Activated T-cell treated with anti-CD3 and anti-CD28 coated beads, Interleukin-2, amount 50 U/mL, for 1 hour (primary cell): Measurements from ENCODE around the gene CHCHD6.

Experiments used
- DNase-seq: peaks from one replicate; pipeline ENCODE4 v3.0.0-alpha.2; 2020

The CHCHD6 gene

DNA sequence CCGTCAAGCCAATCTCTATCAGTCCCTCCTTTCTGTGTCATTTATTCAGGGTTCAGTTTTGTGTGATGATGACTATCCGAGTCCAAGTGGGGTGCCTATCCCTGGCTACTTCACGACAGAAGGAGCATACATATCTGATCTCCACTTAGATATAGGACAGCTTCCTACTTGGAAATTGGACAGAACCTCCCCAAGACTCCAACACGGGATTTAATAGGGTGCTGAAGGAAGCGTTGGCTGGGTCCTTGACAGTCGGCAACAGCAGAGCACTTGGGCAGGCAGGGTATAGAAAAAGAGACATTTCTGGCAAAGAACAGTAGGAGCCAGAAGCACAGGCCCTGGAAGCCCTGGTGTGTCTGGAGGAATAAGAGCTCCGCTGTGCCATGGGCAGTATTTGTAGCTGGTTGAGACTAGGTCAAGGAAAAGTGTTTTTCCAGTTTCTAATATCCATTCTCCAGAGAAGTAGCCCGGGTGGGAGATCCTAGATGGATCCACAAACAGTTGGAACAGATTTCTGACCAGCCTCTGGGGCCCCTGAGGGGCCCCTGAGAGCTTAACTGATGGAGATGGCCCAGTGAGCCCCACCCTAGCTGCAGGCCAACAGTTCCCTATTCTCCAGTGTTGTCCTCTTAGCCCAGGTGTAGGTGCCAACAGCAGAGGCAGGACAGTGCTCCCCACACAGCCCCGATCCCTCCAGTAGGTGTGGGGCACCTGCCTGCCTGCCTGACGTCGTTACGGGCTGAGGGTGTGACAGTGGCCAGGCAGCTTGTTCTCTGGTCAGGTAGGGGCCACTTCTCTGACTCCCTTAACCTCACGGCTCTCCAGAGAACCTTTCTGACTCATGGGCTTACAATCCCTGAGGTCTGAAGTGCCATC lies 130.8 kb downstream of the CHCHD6 start:
- no peak for DNase-seq

DNA sequence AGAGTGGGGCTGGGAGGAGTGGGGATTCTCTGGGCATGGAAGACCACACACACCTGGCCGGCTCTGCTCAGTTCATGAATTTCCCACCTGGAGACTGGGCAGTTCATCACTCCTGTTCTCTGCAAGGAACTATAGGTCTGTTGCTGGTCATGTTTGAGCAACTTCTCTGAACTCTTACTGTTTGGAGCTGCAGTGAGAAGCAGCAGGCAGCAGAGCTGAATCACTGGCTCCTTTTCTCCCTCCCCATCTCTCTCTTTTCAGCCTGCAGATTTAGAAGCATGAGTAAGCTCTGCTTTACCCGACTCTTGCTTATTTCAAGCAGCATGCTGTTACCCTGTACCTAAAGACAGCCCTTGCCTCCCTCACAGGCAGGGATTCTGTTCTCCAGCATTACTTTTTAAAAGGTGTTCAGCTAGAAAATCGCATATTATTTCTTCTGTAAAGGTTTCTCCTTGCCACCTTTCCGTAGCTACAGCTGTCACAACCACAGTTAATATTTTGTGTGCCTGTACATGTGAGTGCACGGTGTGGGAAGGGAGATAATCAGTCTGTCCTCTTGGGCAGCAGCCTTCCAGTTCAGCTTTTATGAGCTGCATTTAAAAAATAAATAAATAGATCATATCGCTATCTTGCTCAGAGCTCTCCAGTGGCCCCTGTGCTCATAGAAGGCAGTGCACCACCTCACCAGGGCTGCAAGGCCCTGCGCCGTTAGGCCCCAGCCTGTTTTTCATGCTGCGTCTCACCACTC lies 131.6 kb downstream of the CHCHD6 start:
- no peak for DNase-seq

DNA sequence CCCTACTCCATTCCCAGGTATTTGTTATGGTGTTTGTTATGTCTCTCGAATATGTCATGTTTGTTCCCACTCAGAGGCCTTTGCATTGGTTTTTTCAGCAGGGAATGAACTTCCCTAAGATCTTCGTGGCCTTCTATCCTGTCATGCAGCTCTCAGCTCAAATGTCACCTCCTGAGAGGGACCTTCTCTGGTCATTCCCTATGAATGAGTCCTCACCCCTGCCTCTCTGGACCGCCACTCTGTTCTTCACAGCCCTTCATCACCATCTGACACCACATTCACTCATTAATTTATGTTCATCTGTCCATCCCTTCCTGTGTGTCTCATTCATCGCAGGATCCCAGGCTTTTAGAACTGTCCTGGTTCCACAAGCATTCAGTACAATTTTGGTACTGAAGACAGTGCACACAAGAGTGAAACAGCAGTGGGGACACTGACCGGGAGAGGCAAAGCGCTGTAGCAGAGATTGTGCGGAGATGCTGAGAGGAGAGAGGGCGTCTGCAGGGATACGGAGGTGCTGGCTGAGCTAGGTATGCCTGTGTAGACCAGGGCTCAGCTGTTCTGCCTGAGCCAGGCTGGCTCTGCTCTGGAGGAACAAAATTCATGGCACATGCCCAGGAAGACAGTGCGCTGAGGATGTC lies 132.3 kb downstream of the CHCHD6 start:
- no peak for DNase-seq

DNA sequence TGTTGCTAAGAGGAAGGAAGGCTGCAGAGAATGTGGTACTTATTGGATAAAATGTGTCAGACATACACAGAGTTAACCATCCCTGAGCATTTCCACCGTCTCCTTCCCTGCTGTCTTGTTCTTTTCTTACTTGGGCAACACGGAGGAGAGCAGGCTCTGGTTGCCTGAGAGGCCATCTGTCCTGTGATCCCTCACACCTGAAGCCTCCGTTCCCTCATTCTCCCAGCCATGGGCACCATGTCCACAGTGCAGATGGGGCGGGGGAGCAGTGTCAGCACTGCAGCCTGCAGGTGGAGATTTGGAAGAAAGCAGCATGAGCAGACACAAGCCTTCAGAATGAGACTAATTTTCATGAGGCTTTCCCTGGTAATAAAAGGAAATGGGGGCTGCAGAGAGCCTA lies 133.7 kb downstream of the CHCHD6 start:
- no peak for DNase-seq

DNA sequence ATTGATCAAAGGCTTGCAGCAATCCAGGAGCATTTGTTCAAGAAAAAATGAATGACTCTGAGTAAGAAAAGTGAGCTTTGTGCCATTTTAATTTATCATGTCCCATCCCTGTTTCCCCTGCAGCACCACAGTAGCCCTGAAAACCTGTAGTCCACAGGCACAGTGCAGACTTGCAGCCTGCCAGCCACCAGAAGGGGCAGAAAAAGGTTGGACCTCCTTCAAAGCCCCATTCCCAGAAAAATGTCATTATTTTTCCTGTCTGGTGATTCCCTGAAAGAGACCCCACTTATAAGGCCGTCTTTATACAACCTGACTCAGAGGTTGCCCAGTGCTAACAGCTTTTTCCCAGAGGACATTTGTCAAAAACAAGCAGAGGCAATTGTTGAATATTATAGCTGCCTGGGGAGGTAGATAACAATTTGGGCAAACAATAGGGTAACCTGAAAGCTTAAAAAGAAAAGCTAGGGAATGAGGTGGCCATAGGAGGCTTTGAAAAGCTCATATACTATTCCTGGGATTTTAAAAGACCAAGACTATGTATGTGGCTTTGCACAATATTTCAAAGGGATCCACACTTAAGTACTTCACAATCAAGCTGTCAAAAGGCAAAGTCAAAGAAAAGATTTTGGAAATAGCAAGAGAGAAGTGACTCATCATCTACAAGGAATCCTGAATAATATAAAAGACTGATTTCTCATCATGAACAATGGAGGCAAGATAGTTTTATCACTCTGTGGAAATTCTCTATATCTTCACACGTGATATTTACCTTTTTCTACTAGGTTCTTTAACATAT lies 142.1 kb downstream of the CHCHD6 start:
- DNase-seq = no peak

DNA sequence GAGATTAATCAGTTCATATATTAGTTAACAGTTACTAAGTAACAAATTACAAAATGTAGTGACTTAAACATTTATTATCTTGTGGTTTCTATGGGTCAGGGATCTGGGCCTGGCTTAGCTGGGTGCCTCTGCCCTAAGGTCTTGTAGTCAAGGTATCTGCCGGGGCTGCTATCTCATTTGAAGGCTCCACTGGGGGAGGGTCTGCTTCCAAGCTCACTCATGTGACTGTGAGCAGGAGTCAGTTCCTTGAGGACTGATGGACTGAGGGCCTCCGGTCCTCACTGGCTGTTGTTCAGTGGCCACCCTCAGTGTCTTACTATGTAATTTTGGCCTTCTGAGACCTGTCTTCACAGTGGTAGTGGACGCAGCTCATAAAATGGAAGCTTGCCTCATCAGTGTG lies 143.0 kb downstream of the CHCHD6 start:
- no peak for DNase-seq

DNA sequence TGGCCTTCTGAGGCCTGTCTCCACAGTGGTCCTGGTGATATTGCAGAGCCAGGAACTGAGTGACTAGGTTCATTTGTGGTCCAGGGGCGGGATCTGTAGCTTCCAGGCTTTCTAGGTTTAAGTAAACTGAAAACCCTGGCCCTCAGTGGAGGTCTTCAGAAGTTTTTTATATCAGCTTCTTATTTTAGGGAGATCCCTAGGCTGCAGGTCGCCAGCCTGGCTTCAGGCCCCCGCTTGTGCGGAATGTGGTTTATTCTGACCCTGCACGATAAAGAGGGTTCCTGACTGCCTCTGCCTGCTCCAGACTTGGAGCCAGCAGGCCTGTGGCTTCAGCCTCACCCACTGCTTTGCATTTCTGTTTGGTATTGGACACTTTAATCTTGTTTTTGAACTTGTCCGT lies 145.0 kb downstream of the CHCHD6 start:
- DNase-seq = no peak

DNA sequence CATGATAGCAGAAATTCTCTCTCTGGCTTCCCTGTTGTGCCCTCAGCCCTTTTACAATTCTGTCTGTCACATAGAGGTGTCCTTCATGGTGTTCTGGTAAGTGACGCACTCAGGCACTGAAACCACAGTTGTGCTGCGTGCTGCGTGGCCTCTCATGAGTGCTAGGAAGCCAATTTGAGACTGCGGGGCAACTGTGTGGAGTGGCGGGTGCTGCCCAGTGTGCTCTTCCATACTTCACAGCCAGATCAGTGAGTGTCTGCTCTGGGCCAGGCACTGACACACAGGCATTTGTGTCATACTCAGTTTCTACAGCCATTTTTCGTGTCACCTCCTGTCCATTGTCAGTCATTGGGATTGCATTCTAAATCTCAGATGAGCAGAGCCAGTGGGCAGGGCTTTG lies 145.7 kb downstream of the CHCHD6 start:
- DNase-seq = no peak

DNA sequence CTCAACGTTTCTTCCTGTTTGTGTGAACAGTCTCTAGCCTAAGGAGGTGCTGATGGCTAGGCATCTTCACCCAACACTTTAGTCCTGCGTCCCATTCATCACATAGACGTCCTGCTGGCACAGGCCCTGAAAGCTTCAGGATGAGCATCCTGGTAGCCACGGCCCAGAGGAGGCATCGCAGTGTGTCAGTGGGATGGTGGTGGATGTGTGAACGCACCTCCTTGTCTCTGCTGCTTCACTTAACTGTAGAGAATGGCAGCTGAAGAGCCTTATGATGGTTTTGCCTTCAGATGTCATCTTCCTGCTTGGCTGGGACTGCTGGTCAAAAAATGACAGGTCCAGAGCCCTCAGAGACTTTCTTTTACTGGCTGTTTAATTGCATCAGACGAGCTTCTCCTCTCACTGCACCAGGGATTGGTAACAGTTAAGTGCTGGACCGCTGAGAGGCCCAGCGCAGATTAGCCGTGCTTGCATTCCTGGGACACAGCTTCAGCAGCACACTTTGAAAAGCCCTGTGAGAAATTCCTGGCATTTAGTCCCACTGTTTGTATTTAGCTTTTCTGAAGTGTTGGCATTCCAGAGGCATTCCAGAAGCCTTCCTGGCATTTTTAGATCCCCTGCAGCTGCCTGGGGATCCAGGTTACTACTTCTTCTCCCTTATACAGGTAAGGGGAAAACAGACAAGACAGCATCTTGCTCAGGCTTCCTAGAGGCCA lies 146.5 kb downstream of the CHCHD6 start:
- no peak for DNase-seq

DNA sequence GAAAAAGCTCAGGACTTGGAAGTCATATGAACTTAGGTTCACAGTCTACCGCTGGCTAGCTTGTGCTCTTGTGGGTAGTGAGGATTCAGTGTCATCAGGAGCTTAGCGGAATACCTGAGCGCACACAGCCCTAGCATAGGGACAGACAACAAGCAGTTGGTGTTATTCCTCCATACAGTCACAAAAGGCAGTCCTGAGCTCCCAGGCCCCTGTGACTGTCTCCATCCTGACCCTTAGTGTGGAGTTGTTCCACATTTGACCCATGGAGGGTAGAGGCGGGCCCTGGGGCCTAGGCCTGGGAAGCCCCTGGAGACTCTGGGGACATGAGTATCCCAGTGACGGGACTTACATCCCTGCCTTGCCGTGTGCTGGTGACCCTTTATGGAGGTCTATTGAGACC lies 147.3 kb downstream of the CHCHD6 start:
- no peak for DNase-seq

DNA sequence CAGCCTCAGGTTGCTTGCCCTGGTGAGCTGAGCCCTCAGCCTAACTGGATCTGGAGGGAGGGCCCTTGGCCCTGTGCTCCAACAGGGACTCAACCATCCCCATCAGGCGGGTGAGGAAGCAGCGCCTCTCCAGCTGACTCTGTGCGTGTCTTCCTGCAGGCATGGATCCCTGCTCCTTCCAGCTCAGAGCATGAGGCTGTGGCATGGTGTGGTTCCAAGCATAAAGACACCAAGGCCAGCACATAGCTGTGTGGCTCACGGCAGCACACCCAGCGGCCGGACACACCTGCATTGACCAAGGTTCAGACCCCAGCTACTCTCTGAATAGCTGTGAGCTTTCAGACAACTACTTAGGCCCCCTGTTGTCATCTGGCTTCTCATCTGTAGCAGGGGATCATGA lies 147.9 kb downstream of the CHCHD6 start:
- no peak for DNase-seq

DNA sequence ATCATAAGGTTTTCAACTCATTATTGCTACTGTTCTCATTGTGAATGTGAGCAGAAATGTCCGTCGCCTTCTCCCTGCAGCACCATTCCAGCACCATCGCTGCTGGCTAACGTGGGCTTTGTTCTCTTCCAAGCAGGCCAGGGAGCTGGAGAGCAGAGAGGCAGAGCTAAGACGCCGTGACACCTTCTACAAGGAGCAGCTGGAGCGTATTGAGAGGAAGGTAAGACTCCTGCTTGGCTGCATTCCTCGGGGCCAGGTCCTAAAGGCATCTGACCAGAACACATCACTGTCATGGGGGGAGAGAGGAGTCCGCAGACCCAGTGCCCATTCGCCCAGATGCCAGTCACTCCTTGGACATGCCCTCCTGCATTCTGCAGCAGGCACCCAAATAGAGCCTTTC lies 148.5 kb downstream of the CHCHD6 start:
- no peak for DNase-seq

DNA sequence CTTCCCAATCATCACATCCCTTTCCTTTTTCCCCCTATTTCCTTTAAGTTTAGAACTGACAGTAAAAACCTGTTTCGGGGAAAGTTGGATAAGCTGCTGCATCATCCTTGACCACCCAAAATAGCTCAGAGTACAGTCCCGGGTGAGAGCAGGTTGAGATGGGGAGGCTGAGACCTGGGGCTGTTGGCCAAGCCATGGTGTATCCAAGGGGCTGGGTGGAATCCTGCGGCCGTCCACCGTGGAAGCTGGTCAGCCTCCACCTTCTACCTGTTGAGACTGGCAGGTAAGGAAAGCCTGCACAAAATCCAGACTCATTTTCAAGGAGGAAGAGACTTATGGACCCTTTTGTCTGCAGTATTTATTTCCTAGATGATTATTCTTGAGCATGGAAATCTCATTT lies 150.6 kb downstream of the CHCHD6 start:
- DNase-seq = no peak

DNA sequence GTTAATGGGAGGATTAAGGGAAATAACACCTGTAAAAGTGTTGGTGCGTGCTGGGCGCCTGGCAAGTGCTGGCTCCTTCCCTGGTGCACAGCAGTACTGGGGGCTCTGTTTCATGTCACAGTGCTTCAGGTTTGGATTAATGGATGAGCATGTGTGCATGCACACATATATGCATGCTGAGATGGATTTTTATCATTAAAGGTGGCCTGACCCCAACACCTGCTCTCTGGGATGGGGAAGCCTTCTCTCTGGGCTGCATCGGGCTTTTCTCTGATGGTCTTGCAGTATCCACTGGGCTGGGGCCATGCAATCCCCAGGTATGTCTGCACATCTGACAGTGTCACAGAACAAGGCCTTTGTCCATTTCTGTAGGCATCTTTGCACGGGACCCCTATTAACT lies 151.3 kb downstream of the CHCHD6 start:
- no peak for DNase-seq

DNA sequence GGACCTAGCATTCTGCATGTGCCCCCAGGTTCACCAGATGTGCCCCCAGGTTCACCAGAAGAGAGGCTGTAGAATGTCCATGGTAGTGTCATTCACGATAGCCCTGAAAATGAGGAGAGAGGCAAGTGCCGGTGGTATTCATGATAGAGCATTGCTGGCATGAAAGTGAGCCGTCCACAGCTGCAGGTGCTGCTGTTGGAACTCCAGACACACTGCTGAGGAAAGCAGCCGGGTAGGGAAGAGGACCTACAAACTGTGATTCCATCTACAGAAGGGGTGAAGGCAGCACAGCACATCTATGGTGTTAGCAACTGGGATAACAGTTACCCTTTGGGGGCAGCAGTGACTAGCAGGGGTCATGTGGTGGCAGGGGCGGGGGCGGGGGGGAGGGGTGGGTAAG lies 153.9 kb downstream of the CHCHD6 start:
- no peak for DNase-seq

DNA sequence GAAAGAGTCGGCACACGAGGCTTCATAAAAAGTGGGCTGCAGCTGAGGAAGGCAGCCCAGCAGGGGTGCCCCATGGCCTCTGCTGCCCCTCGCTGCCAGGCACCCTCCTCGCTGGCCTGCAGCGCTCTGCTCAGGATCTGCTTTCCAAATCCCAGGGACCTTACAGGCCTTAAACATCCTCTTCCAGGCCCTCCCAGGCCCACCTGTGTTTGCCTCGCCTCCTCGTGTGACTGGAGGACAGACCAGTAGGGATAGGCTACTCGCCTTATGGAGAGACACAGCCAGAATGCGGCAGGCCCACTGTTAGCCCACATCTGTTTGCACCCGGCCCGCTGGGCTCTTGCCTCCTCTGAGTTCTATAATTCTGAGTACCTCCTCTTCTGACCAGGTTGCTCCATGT lies 154.4 kb downstream of the CHCHD6 start:
- DNase-seq = no peak

DNA sequence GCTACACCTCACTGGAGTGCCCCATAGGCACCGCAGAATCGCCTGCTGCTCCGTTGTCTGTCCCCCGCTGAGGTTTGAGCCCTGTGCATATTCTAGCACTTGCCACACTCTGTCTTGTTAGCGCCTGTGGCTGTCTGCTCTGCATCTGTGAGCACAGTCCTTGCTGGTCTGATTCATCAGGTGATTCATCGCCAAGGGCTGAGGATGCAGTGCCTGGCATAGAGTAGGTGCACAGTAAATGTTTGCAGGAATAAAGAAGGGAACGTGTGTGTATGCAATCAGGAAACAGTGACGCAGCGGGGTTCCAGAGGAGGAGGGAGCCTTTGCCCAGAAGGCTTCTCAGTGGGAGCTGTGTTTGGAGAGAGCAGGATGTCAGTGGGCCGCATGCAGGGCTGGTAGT lies 154.8 kb downstream of the CHCHD6 start:
- no peak for DNase-seq

DNA sequence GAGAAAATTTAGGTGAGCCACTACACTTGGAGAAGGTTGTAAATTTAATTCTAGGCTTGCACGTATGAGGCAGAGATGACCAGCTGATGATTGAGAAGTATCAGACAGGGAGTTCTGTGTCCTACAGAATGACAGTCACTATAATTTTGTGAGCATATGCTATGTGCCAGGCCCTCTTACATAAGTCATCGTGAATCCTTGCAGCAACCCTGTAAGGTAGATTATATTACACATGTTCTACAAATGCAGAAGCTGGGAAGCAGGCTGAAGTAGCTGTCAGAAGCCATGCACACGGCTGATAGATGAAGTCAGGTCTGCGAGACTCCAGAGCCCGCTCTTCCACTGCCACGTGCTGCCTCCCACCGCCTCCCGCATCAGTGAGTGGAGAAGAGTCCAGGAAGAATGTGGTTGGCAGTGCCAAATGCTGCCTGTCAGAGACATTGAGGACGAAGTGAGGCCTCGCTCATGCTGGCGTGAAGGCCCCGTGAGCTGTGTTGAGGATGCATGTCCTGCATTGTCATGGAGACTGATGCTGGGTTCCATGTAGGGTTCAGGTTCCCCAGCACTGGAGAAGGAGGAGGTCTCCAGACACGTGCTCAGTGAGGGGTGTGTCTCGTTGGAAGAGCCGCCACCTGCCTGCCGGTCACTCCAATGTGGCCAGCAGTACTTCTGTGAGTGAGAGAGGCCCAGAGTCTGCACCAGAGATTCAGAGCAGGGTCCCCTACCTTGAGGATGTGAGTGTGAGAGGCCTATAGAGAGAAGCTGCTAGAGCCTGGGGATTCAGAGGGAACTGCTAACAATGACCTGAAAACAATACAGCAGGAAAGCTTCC lies 155.6 kb downstream of the CHCHD6 start:
- DNase-seq = no peak

DNA sequence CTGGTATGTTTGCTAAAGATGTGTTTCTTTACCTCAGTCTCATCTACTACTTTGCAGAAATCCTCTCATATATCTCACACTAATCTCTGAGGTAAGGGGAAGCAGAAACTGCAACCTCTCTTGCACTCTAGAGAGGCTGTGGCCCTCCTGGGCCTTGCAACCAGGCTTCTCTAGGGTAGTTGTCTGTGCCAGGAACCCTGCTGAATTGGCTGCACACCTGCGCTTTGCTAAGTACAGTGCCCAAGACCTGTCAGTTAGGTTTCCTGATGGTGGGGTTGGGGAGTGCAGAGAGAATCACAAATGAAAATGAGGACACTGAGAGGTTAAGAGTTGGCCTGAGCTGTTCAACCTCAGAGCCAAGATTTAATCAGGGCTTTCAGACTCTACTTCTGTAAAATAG lies 161.7 kb downstream of the CHCHD6 start:
- no peak for DNase-seq

DNA sequence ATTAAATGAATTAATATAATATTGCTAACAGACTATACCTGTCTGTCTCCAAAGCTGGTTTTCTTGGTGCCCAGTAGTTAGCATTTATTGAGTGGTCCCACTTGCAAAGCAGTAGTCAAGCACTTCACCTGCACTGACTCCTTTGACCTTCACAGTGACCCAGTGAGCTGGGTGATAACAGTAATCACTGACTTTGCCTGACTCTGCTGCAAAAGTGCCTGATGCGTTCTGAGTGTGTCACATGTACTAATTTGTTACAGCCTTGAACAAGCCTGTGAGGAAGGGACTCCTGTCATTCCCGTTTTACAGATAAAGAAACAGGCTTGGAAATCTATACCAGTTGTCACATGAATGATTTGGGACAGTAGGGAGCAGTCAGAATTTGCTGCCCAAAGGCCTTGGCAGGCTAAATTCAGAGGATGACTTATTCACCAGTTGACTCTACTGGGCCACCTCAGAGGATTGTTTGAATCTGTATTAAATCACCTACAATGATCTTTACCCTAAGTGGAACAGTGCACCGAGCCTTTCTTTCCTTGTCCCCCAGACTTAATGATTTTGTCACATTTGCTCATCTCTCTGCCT lies 162.2 kb downstream of the CHCHD6 start:
- no peak for DNase-seq
